Umbilical cord (tissue), 2 donors: Measurements from ENCODE around the gene ADRB1. TPM values are rescaled to one million over a fixed set of nuclear protein-coding genes. Genes with fewer than 3 reads are reported as not detected.

Experiments
- DNase-seq: peaks from one replicate; pipeline ENCODE4 v3.0.0-alpha.2; 2015; ENCODE audit warnings: low spot score
- total RNA-seq: library from RNA; depleted of rRNA; stranded (reverse); fragments of >200 nt; gene quantifications from one replicate; pipeline ENCODE4 v1.2.3, GENCODE V29; 2014; ENCODE audit warnings: low replicate concordance; ENCODE audit not compliant: insufficient read depth

Gene ADRB1
- total RNA-seq, 1 donor from 2014 or later, result 0.72 TPM

DNA sequence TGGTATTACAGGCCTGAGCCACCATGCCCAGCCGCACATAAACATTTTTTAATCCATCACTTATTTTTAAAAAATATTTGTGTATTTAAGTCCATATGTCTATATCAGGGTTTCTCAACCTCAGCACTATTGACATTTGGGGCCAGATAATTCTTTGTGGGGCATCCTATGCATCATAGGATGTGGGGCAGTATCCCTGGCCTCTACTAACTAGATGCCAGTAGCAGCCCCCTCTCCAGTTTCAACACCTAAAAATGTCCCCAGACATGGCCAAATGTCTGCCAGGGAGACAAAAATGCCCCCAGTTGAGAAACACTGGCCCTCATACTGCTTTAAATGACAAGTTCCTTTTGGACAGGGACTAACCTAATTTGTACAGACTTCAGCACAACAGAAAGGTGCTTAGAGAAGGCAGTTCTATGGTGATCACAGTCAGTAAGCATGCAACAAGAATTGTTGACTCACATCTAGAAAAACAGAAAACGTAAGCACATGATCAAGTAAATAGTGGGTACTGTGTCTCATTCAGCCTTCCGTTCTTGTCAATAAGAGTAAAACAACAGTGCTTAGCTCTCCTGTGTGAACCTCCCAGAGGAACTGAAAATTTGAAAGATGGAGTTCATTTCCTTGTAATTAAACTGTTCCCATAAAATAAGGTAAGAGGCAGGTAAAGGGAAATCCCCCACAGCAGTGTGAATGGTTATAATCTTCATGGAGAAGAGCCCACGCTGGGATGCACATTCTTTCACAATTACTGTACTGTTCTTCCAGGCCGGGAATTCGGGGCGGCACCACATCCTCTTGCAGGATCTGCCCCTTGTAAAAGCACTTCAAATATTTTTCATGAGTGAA lies 17.3 kb upstream of the ADRB1 start:
- peak; percentile 70 for DNase-seq

DNA sequence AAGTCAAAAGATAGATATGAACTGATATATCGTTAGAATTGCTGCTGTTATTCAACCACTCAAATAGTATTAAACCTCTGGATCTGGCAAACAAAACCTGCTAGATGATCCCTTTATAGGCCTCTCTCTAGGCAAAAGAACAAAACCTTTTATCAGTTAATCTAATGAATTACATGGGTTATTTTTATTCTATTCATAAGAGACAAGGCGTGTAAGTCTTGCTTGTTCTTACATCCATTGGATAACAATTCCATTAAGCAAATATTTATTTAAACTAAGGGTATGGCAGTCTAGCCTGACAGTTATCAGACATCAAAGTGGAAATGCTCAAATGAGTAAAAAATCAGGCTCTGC lies 16.6 kb upstream of the ADRB1 start:
- DNase-seq, result no peak

GRCh38 chr10:114027951-114028350 lies 15.7 kb upstream of the ADRB1 start:
- no peak for DNase-seq

DNA sequence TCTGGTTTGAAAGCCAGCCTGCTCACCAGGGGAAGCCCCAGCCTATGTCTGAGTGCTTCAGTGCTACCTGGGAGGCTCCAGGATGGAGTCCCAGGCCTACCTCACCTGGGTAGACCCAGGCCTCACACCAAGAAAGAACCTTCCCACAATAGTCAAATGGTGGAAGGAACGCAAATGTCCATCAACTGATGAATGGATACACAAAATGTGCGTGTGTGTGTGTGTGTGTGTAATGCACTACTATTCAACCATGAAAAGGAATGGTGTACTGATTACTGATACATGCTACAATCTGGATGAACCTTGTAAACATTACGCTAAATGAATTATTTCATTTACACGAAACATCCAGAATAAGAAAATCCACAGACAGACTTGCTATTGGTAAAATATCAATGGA lies 15.2 kb upstream of the ADRB1 start:
- no peak for DNase-seq

DNA sequence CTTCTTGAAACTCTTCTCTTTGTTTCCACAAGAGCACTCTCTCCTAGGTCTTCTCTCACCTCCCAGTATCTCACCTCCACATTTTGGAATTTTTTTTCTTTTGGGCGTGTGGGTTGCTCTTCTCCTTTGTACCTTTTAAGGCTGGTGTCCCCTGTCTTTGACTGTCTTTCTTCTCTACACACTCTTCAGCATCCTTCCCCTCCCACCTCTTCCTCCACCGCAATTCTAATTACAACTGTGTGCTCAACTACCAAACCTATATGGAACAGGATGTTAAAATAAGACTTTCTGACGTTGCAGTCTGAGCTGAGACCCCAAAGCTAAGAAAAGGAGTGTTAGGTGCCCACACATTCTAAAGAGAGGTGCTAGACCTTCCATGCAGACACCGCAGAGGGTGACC lies 14.0 kb upstream of the ADRB1 start:
- DNase-seq, result no peak

GRCh38 chr10:114030140-114030539 lies 13.5 kb upstream of the ADRB1 start:
- no peak for DNase-seq

DNA sequence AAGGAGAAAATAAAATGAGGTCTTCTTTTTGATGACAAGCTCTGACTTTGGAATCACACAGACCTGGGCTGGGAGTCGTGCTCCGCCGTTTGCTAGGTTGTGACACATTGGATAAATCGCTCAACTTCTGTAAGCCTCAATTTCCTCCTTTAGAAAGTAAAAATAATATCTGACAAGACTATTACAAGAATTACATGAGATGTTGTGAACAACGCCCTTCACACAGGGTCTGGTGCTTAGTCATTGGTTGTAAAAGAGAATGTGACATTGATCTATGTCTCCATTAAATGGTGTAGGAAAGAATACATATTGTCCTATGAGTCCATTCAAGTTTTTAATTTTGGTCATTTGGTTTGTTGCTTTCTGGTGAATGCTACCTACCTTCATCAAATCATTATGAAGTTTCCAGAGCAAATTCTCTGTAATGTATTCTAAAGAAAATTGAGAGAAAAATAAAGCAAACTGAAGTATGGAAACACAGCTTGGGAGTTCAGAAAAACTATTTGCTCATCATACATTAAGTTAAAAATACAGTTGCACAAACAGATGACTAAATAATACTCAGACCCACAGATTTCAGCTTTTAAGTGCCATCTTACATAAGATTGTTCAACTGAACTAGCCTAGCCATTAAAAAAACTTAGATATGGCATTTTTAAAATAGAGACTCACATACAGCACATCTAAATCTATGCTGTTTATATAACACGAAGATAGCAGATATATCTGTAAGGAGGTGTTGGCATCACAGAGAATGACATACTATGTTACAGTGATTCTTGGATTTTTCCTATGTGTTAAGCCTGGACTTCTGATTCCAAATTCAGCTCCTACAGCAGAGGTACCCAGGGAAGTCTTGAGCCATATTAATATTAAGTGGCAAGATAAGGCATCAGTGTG lies 12.3 kb upstream of the ADRB1 start:
- DNase-seq, result no peak

DNA sequence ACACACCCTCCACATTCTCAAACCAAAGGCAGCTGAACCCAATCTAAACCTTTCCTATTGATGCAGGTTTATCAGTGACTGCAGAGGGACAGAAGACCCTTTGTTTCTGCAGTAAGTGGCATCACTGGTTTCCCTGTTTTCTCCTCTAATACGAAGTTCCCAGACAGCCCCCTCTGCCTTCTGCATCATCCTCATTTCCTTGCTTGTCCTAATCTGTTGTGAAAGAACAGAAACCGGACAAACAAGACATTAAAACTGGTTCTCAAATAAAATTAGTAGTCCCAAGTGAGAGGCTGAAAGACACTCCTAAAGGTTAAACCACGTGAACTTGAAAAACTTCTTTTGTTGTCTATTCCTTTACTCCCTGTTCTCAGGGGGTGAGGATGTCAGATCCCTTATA lies 10.1 kb upstream of the ADRB1 start:
- no peak for DNase-seq

DNA sequence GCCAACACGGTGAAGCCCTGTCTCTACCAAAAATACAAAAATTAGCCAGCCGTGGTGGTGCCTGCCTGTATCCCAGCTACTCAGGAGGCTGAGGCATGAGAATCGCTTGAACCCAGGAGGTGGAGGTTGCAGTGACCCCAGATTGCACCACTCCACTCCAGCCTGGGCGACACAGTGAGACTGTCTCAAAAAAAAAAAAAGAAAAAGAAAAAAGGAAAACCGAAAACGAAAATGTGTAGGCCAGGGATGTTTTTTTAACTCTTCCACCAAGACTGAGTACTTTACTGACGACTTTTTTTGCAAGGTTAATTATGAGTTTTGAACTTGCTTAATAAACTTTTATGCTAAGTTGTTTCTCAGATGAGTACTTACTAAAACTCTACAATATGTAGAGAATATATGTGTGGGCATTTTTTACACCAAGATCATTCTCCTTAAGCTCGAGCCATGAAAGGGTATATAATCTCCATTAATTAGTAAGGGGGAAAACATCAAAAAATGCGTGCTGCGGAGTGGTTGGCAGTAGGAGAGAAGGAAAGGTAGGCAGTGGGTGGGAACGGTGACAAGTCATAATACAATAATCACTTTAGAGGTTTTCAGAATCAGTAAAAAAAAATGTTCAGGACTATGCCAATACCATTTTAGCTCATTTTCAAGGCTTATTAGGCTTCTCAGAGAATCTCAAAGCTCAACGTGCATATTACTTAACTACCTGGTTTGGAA lies 8.6 kb upstream of the ADRB1 start:
- no peak for DNase-seq

- DNase-seq, result no peak
Measured at GRCh38 chr10:114035791-114036190, 7.9 kb upstream of the ADRB1 start.

GRCh38 chr10:114038819-114039218 lies 4.8 kb upstream of the ADRB1 start:
- DNase-seq, result no peak

DNA sequence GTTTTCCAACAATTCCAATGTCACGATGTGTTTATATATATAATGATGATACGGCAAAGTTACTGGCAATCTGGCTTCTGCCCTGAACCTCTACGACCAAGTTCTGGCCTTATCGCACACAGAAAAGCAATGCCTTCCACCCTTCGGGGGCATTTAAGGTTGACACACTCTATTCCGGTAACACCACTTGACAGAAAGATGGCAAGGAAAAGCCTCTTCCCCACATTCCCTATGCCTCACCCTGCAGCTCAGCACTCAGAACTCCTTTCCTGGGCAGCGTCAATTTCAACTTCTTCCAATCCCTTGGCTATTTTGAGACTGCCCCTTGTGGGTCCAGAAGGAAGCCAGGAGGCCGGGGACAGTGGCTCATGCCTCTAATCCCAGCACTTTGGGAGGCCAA lies 2.5 kb upstream of the ADRB1 start:
- DNase-seq, result no peak

- DNase-seq, result peak; percentile 50
Measured at GRCh38 chr10:114042895-114043531, 653 bp upstream of the ADRB1 start.

DNA sequence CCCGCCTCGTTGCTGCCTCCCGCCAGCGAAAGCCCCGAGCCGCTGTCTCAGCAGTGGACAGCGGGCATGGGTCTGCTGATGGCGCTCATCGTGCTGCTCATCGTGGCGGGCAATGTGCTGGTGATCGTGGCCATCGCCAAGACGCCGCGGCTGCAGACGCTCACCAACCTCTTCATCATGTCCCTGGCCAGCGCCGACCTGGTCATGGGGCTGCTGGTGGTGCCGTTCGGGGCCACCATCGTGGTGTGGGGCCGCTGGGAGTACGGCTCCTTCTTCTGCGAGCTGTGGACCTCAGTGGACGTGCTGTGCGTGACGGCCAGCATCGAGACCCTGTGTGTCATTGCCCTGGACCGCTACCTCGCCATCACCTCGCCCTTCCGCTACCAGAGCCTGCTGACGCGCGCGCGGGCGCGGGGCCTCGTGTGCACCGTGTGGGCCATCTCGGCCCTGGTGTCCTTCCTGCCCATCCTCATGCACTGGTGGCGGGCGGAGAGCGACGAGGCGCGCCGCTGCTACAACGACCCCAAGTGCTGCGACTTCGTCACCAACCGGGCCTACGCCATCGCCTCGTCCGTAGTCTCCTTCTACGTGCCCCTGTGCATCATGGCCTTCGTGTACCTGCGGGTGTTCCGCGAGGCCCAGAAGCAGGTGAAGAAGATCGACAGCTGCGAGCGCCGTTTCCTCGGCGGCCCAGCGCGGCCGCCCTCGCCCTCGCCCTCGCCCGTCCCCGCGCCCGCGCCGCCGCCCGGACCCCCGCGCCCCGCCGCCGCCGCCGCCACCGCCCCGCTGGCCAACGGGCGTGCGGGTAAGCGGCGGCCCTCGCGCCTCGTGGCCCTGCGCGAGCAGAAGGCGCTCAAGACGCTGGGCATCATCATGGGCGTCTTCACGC lies 825 bp downstream of the ADRB1 start:
- DNase-seq, result no peak

DNA sequence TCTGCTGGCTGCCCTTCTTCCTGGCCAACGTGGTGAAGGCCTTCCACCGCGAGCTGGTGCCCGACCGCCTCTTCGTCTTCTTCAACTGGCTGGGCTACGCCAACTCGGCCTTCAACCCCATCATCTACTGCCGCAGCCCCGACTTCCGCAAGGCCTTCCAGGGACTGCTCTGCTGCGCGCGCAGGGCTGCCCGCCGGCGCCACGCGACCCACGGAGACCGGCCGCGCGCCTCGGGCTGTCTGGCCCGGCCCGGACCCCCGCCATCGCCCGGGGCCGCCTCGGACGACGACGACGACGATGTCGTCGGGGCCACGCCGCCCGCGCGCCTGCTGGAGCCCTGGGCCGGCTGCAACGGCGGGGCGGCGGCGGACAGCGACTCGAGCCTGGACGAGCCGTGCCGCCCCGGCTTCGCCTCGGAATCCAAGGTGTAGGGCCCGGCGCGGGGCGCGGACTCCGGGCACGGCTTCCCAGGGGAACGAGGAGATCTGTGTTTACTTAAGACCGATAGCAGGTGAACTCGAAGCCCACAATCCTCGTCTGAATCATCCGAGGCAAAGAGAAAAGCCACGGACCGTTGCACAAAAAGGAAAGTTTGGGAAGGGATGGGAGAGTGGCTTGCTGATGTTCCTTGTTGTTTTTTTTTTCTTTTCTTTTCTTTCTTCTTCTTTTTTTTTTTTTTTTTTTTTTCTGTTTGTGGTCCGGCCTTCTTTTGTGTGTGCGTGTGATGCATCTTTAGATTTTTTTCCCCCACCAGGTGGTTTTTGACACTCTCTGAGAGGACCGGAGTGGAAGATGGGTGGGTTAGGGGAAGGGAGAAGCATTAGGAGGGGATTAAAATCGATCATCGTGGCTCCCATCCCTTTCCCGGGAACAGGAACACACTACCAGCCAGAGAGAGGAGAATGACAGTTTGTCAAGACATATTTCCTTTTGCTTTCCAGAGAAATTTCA lies 1.7 kb downstream of the ADRB1 start:
- no peak for DNase-seq

DNA sequence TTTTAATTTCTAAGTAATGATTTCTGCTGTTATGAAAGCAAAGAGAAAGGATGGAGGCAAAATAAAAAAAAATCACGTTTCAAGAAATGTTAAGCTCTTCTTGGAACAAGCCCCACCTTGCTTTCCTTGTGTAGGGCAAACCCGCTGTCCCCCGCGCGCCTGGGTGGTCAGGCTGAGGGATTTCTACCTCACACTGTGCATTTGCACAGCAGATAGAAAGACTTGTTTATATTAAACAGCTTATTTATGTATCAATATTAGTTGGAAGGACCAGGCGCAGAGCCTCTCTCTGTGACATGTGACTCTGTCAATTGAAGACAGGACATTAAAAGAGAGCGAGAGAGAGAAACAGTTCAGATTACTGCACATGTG lies 2.4 kb downstream of the ADRB1 start:
- no peak for DNase-seq

DNA sequence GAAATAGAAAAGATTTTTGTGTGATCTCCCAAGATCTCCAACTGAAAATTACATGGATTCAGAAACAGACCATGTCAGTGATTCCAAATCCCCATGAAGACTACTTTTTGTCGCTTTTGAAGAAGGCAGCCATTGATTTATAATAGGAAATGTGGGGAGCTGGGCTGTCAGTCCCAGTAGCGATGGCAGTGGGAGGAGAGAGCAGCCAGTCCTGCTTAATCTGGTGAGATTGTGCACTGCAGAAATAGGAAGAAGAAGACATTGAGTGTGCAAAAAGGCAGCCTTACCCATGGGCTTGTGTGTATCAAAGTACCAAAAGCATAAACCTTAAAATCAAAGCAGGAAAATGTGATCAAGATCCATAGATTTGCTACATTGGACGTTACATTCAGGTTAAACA lies 4.8 kb downstream of the ADRB1 start:
- no peak for DNase-seq

DNA sequence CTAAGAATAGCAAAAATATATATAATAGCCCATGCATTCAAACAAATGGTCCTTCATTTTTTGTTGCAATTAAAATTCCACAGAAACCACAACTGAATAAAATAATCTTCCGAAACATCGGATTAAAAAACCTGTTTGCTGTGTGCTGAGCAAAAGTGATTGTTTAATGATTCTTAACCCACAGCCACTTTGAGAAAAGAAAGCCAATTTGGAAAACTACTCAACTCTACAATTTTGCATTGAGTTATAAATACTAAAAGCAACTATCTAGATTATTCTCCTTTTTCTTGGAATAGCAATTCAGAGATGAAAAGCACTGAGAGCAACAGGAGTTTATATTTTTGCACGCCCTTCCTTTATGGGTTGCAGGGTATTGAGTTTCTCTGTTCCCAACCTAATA lies 8.0 kb downstream of the ADRB1 start:
- no peak for DNase-seq

DNA sequence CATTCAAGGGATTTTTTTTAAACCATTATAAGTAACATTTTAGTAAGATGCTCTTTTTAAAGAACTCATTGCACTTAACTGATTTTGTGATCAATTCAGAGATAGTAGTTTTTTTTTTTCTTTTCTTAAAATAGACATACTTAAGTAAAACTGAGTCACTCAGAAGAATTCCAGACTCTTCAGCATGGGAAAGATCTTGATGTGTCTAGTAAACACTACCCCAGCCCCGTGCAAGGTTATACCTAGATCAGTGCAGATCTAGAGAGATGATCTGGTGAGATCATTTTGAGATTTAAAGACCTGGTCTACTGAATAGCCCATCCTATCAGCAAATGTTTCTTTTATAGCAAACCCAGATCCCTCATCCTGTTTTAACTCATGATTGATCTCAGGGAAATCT lies 8.6 kb downstream of the ADRB1 start:
- DNase-seq, result no peak

GRCh38 chr10:114053946-114054345 lies 10.3 kb downstream of the ADRB1 start:
- no peak for DNase-seq
